IPS-15b (cell line): ENCODE data around the gene ENTREP1.
A peak's percentile ranks its signal among the peaks of the same experiment; 100 is the strongest.

Source experiments
- H3K27me3 ChIP-seq: one replicate; pipeline ENCODE4 v1.6.1; 2013; ENCODE audit warnings: low read length; ENCODE audit not compliant: control insufficient read depth, insufficient read depth
- H3K36me3 ChIP-seq: one replicate; pipeline ENCODE4 v1.6.1; 2013; ENCODE audit warnings: low read length; ENCODE audit not compliant: control insufficient read depth, insufficient read depth
- H3K4me1 ChIP-seq: one replicate; pipeline ENCODE4 v1.6.1; 2013; ENCODE audit warnings: mild to moderate bottlenecking, low read length; ENCODE audit not compliant: control insufficient read depth, insufficient read depth
- H3K4me3 ChIP-seq: one replicate; pipeline ENCODE4 v1.5.1; 2013; ENCODE audit warnings: low read depth, low read length
- H3K9ac ChIP-seq: one replicate; pipeline ENCODE4 v1.6.1; 2013; ENCODE audit warnings: low read depth, mild to moderate bottlenecking, low read length
- H3K9me3 ChIP-seq: one replicate; pipeline ENCODE4 v1.6.1; 2013; ENCODE audit warnings: mild to moderate bottlenecking, low read length; ENCODE audit not compliant: control insufficient read depth, insufficient read depth

The ENTREP1 gene

DNA sequence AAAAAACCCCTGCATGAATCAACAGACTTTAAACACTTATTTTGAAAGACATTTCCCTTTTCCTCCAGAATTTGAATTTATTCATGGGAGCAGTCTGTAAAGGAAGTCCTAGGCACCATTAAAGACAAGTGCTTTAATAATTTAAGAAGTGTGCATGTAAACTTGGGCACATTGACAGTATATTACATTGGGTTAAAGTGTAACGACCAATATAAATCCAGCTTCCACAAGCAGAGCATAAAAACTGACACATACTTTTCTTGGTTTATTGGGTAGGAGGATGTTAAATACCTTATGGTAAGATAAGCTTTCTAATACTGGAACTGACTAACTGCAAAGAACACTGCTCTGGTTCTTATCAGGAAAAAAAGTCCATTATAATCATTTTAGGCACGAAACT lies 1.2 kb upstream of the ENTREP1 start:
- H3K27me3 ChIP-seq, result peaks cover 28% of the 10 kb centered on the region
- peaks cover 7% of the 10 kb centered on the region for H3K4me1 ChIP-seq
- no peak overlapping the region for H3K4me3 ChIP-seq
- H3K36me3 ChIP-seq, result no peaks in the 10 kb centered on the region
- no peaks in the 10 kb centered on the region for H3K9me3 ChIP-seq
- H3K9ac ChIP-seq, result no peak overlapping the region

- Histone ChIP-seq H3K9ac (no peak overlapping the region), H3K4me3 (peak overlapping the region; percentile 53), H3K4me1 (peaks cover 4% of the 10 kb centered on the region), H3K9me3 (no peaks in the 10 kb centered on the region), H3K36me3 (no peaks in the 10 kb centered on the region), H3K27me3 (peaks cover 28% of the 10 kb centered on the region)
These were observed 596 bp downstream of the ENTREP1 start for GRCh38 chr9:69325409-69326212.

GRCh38 chr9:69326261-69326660 lies 1.2 kb downstream of the ENTREP1 start:
- Histone ChIP-seq H3K4me1 (peaks cover 4% of the 10 kb centered on the region), H3K9me3 (no peaks in the 10 kb centered on the region), H3K4me3 (peak overlapping the region; percentile 53), H3K9ac (no peak overlapping the region), H3K36me3 (no peaks in the 10 kb centered on the region), H3K27me3 (peaks cover 28% of the 10 kb centered on the region)

- peaks cover 16% of the 10 kb centered on the region for H3K27me3 ChIP-seq
These were observed 5.6 kb downstream of the ENTREP1 start for GRCh38 chr9:69330580-69330979.

GRCh38 chr9:69331444-69331843 lies 6.4 kb downstream of the ENTREP1 start:
- no peak overlapping the region for H3K4me3 ChIP-seq
- no peaks in the 10 kb centered on the region for H3K36me3 ChIP-seq
- H3K27me3 ChIP-seq, result peaks cover 7% of the 10 kb centered on the region
- H3K4me1 ChIP-seq, result peaks cover 7% of the 10 kb centered on the region
- no peak overlapping the region for H3K9ac ChIP-seq
- H3K9me3 ChIP-seq, result no peaks in the 10 kb centered on the region

More at GRCh38 chr9:69330580-69330979, 5.6 kb downstream of the ENTREP1 start:
- Histone ChIP-seq H3K4me1 (peaks cover 11% of the 10 kb centered on the region), H3K9ac (no peak overlapping the region), H3K4me3 (no peak overlapping the region), H3K9me3 (no peaks in the 10 kb centered on the region), H3K36me3 (no peaks in the 10 kb centered on the region)

DNA sequence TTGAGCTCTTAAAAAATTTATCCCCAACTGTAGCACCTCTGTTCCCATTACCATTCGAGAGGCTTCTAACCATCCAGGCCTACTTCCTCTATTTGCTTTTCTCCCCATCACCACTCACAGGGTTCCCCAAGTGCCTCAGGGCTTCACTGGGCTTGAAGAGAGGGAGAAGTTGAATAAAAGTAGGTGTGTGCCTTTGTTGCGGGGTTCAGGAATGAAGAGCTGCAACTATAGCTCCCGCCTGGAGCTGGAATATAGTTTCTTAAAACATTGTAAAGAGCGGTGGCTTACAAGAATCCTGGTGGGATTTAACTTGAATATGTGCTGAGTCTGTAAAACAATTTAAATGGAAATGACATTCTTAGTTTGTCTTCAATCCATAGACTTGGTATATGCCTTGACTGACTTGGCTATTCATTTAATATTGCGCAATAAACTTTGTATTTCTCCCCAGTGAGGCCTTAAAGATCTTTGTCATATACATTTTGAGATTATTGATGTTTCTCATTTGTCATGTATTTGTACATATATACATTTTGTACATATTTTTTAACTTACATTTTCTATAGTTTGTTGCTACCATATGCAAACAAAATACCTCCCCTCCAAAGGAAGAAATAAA lies 7.2 kb downstream of the ENTREP1 start:
- Histone ChIP-seq H3K4me3 (no peak overlapping the region), H3K36me3 (no peaks in the 10 kb centered on the region), H3K9me3 (no peaks in the 10 kb centered on the region), H3K27me3 (peaks cover under 1% of the 10 kb centered on the region), H3K4me1 (peaks cover 7% of the 10 kb centered on the region), H3K9ac (no peak overlapping the region)

DNA sequence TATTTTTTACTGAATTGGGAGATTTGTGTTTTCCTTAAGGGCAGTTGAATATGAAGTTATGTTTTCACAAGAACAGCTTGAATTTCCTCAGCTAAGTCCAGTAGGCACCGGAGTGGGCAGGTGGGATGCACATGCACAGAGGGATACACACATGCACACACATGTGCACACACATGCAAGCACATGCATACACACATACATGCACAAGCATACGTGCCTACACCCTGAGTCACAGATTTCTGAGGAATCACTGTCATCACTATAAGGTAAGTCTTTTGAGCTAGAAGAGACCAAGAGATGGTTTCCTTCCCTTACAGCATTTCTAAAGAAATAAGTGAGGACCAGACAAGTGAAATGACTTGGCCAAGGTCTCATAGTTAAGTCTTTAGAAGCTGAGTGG lies 8.7 kb downstream of the ENTREP1 start:
- H3K27me3 ChIP-seq, result no peaks in the 10 kb centered on the region

DNA sequence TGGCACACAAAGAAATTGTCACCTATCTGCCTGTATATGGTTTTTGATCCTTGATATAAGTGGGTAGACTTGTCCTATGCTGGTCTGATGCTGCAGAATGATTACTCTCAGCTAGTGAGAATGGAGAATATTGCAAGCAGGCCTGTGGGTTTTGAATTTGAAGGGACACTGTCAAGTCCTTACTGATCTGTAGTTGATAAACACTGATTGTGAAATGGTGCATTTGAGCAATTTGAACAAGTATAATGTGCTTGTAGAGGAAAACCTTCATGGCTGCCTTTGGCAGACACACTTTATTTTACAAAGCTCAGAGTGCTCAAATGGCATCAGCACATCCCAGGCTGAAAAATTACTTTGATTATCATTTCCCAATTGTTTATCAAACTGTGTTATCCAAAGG lies 9.3 kb downstream of the ENTREP1 start:
- peaks cover 7% of the 10 kb centered on the region for H3K4me1 ChIP-seq

More for the DNA sequence above, 8.7 kb downstream of the ENTREP1 start:
- Histone ChIP-seq H3K9ac (no peak overlapping the region), H3K36me3 (no peaks in the 10 kb centered on the region), H3K4me1 (peaks cover 7% of the 10 kb centered on the region), H3K9me3 (no peaks in the 10 kb centered on the region), H3K4me3 (no peak overlapping the region)

DNA sequence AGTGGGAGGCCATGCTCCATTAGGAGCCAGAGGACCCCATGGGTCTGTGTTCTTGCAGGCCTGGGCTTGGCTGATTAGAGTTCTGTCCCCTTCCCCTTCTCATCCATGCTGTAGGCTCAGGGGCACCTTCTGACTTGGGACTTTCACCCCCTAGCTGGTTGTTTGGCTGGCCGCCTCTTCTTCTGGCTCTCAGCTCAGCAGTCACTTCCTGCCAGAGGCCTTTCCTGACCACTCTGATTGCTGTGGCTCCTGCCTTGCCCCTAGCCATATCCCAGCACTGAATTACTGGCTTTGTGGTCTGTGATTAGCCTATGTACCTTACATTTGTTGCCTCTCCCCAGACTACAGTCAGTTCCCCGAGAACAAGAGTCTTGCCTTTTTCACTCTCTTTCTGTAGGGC lies 14.6 kb downstream of the ENTREP1 start:
- no peak overlapping the region for H3K4me3 ChIP-seq
- no peak overlapping the region for H3K9ac ChIP-seq
- H3K36me3 ChIP-seq, result no peaks in the 10 kb centered on the region
- H3K4me1 ChIP-seq, result peaks cover 5% of the 10 kb centered on the region
- no peaks in the 10 kb centered on the region for H3K27me3 ChIP-seq
- H3K9me3 ChIP-seq, result no peaks in the 10 kb centered on the region

More for the DNA sequence above, 9.3 kb downstream of the ENTREP1 start:
- Histone ChIP-seq H3K36me3 (no peaks in the 10 kb centered on the region), H3K9ac (no peak overlapping the region), H3K27me3 (no peaks in the 10 kb centered on the region), H3K9me3 (no peaks in the 10 kb centered on the region), H3K4me3 (no peak overlapping the region)

GRCh38 chr9:69340631-69341030 lies 15.6 kb downstream of the ENTREP1 start:
- peaks cover 5% of the 10 kb centered on the region for H3K4me1 ChIP-seq

DNA sequence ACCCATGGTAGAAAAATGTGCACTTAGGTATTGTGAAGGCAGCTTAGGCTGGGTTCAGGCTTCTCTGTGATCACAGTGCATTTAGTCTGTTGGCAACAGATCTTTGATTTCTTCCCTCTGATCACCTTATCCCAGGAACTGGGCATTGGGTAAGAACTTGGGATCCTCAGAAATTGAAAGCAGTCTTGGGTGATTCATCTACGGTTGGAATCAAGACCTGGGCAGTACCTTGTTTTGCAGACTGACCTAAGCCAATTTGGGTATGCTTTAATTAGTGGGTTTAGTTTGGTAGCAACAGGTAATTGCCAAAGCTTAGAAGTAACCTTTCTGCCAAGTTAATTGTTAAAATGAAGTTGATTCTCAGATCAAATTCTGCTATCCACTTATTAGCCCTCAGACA lies 17.8 kb downstream of the ENTREP1 start:
- Histone ChIP-seq H3K27me3 (no peaks in the 10 kb centered on the region), H3K9me3 (no peaks in the 10 kb centered on the region), H3K36me3 (no peaks in the 10 kb centered on the region), H3K4me1 (peaks cover 5% of the 10 kb centered on the region), H3K4me3 (no peak overlapping the region), H3K9ac (no peak overlapping the region)

More at GRCh38 chr9:69340631-69341030, 15.6 kb downstream of the ENTREP1 start:
- no peak overlapping the region for H3K9ac ChIP-seq
- no peak overlapping the region for H3K4me3 ChIP-seq
- no peaks in the 10 kb centered on the region for H3K36me3 ChIP-seq
- no peaks in the 10 kb centered on the region for H3K9me3 ChIP-seq
- H3K27me3 ChIP-seq, result no peaks in the 10 kb centered on the region

- Histone ChIP-seq H3K9ac (no peak overlapping the region), H3K9me3 (no peaks in the 10 kb centered on the region), H3K4me1 (peaks cover 5% of the 10 kb centered on the region), H3K36me3 (no peaks in the 10 kb centered on the region), H3K4me3 (no peak overlapping the region), H3K27me3 (no peaks in the 10 kb centered on the region)
These were observed 19.4 kb downstream of the ENTREP1 start for GRCh38 chr9:69344459-69344858.
